Neural cell (in vitro differentiated cells): ENCODE measurements around the gene SLC39A7. TPM values are rescaled to one million over a fixed set of nuclear protein-coding genes. Genes with fewer than 3 reads are reported as not detected.

ENCODE experiments used
- H2AFZ ChIP-seq: fragments of 200-600, 300-800 bp; sonication (generic), shearing (Covaris generic); 2 replicates; pipeline ENCODE4 v1.6.0; 2014; ENCODE audit warnings: low read depth, mild to moderate bottlenecking, antibody characterized with exemption, low read length, moderate library complexity
- H3F3A ChIP-seq: fragments of 200-600 bp; shearing (Covaris generic); 2 replicates; pipeline ENCODE4 v1.6.1; 2016; ENCODE audit warnings: mild to moderate bottlenecking, moderate library complexity, mixed read lengths, antibody characterized with exemption, low read length; ENCODE audit not compliant: insufficient read depth, poor library complexity, severe bottlenecking
- H3K27ac ChIP-seq: fragments of 200-600, 300-800 bp; sonication (generic), shearing (Covaris generic); 2 replicates; pipeline ENCODE4 v1.5.1; 2014; ENCODE audit warnings: mild to moderate bottlenecking, low read length, moderate library complexity
- H3K27me3 ChIP-seq: fragments of 300-800, 200-600 bp; sonication (generic), shearing (Covaris generic); 2 replicates; pipeline ENCODE4 v1.6.0; 2014; ENCODE audit warnings: mild to moderate bottlenecking, low read depth, low read length, moderate library complexity; ENCODE audit not compliant: insufficient read depth
- H3K36me3 ChIP-seq: fragments of 300-800, 200-600 bp; sonication (generic), shearing (Covaris generic); 2 replicates; pipeline ENCODE4 v1.5.1; 2014; ENCODE audit warnings: mild to moderate bottlenecking, antibody characterized with exemption, low read length, moderate library complexity; ENCODE audit not compliant: insufficient read depth
- H3K4me2 ChIP-seq: fragments of 300-800, 200-600 bp; sonication (generic), shearing (Covaris generic); 2 replicates; pipeline ENCODE4 v1.6.0; 2014; ENCODE audit warnings: mild to moderate bottlenecking, low read length
- H3K4me3 ChIP-seq: fragments of 300-800, 200-600 bp; sonication (generic), shearing (Covaris generic); 2 replicates; pipeline ENCODE4 v1.5.1; 2014; ENCODE audit warnings: mild to moderate bottlenecking, low read length, moderate library complexity
- H3K79me2 ChIP-seq: fragments of 200-600 bp; shearing (Covaris generic); replicated peaks from 2 replicates; pipeline ENCODE4 v1.6.0; 2014; ENCODE audit warnings: mild to moderate bottlenecking, low read length, moderate library complexity; ENCODE audit not compliant: insufficient read depth
- H3K9ac ChIP-seq: fragments of 300-800, 200-600 bp; sonication (generic), shearing (Covaris generic); 2 replicates; pipeline ENCODE4 v1.6.1; 2016; ENCODE audit warnings: mild to moderate bottlenecking, low read length, mixed read lengths
- H3K9me2 ChIP-seq: fragments of 200-600 bp; shearing (Covaris generic); 2 replicates; pipeline ENCODE4 v1.6.1; 2016; ENCODE audit warnings: mild to moderate bottlenecking, low read length, mixed read lengths; ENCODE audit not compliant: insufficient read depth
- H3K9me3 ChIP-seq: fragments of 200-600, 300-800 bp; sonication (generic), shearing (Covaris generic); 2 replicates; pipeline ENCODE4 v1.6.1; 2016; ENCODE audit warnings: mild to moderate bottlenecking, mixed run types, low read length, moderate library complexity, mixed read lengths
- H4K20me1 ChIP-seq: fragments of 200-600 bp; shearing (Covaris generic); 2 replicates; pipeline ENCODE4 v1.6.1; 2016; ENCODE audit warnings: mild to moderate bottlenecking, mixed run types; ENCODE audit not compliant: insufficient read depth
- EP300 ChIP-seq: fragments of 450-650 bp; conservative IDR thresholded peaks from 2 replicates; pipeline ENCODE4 v1.6.1; 2014; ENCODE audit warnings: antibody characterized with exemption, mild to moderate bottlenecking, moderate library complexity; ENCODE audit not compliant: poor library complexity, severe bottlenecking
- EZH2 ChIP-seq: fragments of 200-600, 300-800 bp; shearing (Covaris generic), sonication (generic); IDR thresholded peaks from 2 replicates; pipeline ENCODE4 v1.6.1; 2014; ENCODE audit warnings: antibody characterized with exemption, low read length, borderline replicate concordance, mild to moderate bottlenecking; ENCODE audit not compliant: insufficient read depth, poor library complexity, severe bottlenecking
- MXI1 ChIP-seq: fragments of 450-650 bp; conservative IDR thresholded peaks from 2 replicates; pipeline ENCODE4 v1.6.1; 2014; ENCODE audit warnings: antibody characterized with exemption, mild to moderate bottlenecking; ENCODE audit not compliant: poor library complexity, severe bottlenecking
- POLR2AphosphoS5 ChIP-seq: IDR thresholded peaks from 2 replicates; pipeline ENCODE4 v1.6.1; 2012
- RAD21 ChIP-seq: fragments of 450-650 bp; conservative IDR thresholded peaks from 2 replicates; pipeline ENCODE4 v1.6.1; 2014; ENCODE audit warnings: antibody characterized with exemption, mild to moderate bottlenecking, moderate library complexity
- SMC3 ChIP-seq: fragments of 450-650 bp; conservative IDR thresholded peaks from 2 replicates; pipeline ENCODE4 v1.6.1; 2014; ENCODE audit warnings: antibody characterized with exemption, mild to moderate bottlenecking, moderate library complexity; ENCODE audit not compliant: poor library complexity
- TAF1 ChIP-seq: IDR thresholded peaks from 2 replicates; pipeline ENCODE4 v1.6.1; 2012; ENCODE audit warnings: low read depth
- polyA plus RNA-seq: library from polyadenylated mRNA; depleted of rRNA; stranded (reverse); fragments of >200 nt; gene quantifications from 2 replicates; pipeline ENCODE4 v1.2.3, GENCODE V29; 2014
- TF ChIP-seq, protein P1 (sequence below): IDR thresholded peaks from 2 replicates; pipeline ENCODE4 v1.6.1; 2012; ENCODE audit warnings: borderline replicate concordance
- TF ChIP-seq, protein P2 (sequence below): fragments of 450-650 bp; IDR thresholded peaks from 2 replicates; pipeline ENCODE4 v1.5.1; 2014; ENCODE audit warnings: antibody characterized with exemption, mild to moderate bottlenecking, moderate library complexity; ENCODE audit not compliant: poor library complexity, severe bottlenecking

Gene SLC39A7
- polyA plus RNA-seq, 1 donor from 2014 or later, result 99.8 TPM

DNA sequence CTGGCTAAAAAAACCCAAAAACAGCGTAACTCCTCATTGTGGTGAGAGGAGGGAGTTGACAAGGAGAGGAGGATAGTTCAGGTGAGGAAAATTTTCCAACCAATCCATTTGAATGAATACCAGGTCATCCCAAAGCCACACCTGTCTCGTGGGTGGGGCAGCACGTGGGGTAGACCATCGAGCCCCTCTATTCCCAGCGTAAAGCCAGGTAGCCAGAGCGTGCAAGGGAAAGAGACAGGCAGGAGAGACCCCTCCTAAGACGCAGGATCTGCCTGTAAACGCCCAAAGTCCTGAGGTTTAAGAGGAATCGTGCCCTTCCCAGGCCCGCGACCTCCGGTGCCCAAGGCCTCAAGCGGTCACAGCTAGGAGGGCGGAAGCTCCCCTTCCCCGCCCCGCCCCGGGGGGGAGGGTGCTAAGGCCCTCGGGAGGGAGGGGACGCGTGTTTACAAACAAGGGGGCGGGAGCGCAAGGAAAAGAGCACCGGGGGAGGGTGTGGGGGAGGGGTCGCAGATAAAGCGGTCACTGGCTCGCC lies 914 bp upstream of the SLC39A7 start:
- Histone ChIP-seq H3K27ac (peak overlapping the region; percentile 98), H4K20me1 (no peaks in the 10 kb centered on the region), H3K4me3 (peak overlapping the region; percentile 92), H3K36me3 (peaks cover 14% of the 10 kb centered on the region), H3K9me2 (no peaks in the 10 kb centered on the region), H2AFZ (peak overlapping the region; percentile 73), H3K9me3 (no peaks in the 10 kb centered on the region), H3K27me3 (no peaks in the 10 kb centered on the region), H3K4me2 (peak overlapping the region; percentile 92), H3K9ac (peak overlapping the region; percentile 96), H3F3A (no peaks in the 10 kb centered on the region), H3K79me2 (peaks cover 34% of the 10 kb centered on the region)
- no peak for TF ChIP-seq MXI1
- TF ChIP-seq, protein P1, sequence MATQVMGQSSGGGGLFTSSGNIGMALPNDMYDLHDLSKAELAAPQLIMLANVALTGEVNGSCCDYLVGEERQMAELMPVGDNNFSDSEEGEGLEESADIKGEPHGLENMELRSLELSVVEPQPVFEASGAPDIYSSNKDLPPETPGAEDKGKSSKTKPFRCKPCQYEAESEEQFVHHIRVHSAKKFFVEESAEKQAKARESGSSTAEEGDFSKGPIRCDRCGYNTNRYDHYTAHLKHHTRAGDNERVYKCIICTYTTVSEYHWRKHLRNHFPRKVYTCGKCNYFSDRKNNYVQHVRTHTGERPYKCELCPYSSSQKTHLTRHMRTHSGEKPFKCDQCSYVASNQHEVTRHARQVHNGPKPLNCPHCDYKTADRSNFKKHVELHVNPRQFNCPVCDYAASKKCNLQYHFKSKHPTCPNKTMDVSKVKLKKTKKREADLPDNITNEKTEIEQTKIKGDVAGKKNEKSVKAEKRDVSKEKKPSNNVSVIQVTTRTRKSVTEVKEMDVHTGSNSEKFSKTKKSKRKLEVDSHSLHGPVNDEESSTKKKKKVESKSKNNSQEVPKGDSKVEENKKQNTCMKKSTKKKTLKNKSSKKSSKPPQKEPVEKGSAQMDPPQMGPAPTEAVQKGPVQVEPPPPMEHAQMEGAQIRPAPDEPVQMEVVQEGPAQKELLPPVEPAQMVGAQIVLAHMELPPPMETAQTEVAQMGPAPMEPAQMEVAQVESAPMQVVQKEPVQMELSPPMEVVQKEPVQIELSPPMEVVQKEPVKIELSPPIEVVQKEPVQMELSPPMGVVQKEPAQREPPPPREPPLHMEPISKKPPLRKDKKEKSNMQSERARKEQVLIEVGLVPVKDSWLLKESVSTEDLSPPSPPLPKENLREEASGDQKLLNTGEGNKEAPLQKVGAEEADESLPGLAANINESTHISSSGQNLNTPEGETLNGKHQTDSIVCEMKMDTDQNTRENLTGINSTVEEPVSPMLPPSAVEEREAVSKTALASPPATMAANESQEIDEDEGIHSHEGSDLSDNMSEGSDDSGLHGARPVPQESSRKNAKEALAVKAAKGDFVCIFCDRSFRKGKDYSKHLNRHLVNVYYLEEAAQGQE, result no peak
- no peak for TF ChIP-seq SMC3
- TF ChIP-seq POLR2AphosphoS5, result no peak
- TF ChIP-seq RAD21, result no peak
- TF ChIP-seq EZH2, result no peak
- no peak for TF ChIP-seq EP300
- TF ChIP-seq, protein P2, sequence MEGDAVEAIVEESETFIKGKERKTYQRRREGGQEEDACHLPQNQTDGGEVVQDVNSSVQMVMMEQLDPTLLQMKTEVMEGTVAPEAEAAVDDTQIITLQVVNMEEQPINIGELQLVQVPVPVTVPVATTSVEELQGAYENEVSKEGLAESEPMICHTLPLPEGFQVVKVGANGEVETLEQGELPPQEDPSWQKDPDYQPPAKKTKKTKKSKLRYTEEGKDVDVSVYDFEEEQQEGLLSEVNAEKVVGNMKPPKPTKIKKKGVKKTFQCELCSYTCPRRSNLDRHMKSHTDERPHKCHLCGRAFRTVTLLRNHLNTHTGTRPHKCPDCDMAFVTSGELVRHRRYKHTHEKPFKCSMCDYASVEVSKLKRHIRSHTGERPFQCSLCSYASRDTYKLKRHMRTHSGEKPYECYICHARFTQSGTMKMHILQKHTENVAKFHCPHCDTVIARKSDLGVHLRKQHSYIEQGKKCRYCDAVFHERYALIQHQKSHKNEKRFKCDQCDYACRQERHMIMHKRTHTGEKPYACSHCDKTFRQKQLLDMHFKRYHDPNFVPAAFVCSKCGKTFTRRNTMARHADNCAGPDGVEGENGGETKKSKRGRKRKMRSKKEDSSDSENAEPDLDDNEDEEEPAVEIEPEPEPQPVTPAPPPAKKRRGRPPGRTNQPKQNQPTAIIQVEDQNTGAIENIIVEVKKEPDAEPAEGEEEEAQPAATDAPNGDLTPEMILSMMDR, result no peak
- TF ChIP-seq TAF1, result no peak

DNA sequence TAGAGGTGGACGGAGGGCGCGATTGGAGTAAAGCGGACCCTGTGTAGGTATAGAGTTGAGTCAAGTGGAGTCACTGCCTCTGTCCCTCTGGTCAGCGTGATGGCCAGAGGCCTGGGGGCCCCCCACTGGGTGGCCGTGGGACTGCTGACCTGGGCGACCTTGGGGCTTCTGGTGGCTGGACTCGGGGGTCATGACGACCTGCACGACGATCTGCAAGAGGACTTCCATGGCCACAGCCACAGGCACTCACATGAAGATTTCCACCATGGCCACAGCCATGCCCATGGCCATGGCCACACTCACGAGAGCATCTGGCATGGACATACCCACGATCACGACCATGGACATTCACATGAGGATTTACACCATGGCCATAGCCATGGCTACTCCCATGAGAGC lies 479 bp downstream of the SLC39A7 start:
- peak overlapping the region; percentile 98 for H3K27ac ChIP-seq
- H2AFZ ChIP-seq, result peak overlapping the region; percentile 32

More for the DNA sequence above, 479 bp downstream of the SLC39A7 start:
- H3K79me2 ChIP-seq, result peaks cover 34% of the 10 kb centered on the region
- no peaks in the 10 kb centered on the region for H3K9me3 ChIP-seq
- peaks cover 6% of the 10 kb centered on the region for H3K36me3 ChIP-seq
- no peaks in the 10 kb centered on the region for H3K27me3 ChIP-seq
- H4K20me1 ChIP-seq, result no peaks in the 10 kb centered on the region
- peak overlapping the region; percentile 92 for H3K4me3 ChIP-seq
- TF ChIP-seq RAD21 (no peak), TAF1 (no peak), MXI1 (no peak), EP300 (no peak), POLR2AphosphoS5 (no peak), EZH2 (no peak), SMC3 (no peak)
- TF ChIP-seq, protein P1, result no peak
- TF ChIP-seq, protein P2, result no peak
- peak overlapping the region; percentile 96 for H3K9ac ChIP-seq
- peak overlapping the region; percentile 99 for H3K4me2 ChIP-seq
- H3F3A ChIP-seq, result no peaks in the 10 kb centered on the region
- H3K9me2 ChIP-seq, result no peaks in the 10 kb centered on the region
